Astrocyte (in vitro differentiated cells and primary cell): ENCODE data around the gene AKAP13. TPM values are rescaled to one million over a fixed set of nuclear protein-coding genes. Genes with fewer than 3 reads are reported as not detected.
A peak's percentile ranks its signal among the peaks of the same experiment; 100 is the strongest.

ENCODE experiments used
- DNase-seq: peaks from one replicate; pipeline ENCODE4 v3.0.0-alpha.2; 2010; ENCODE audit warnings: low read depth
- FAIRE-seq: peaks from 2 replicates; lab custom pipeline; 2011; peaks lifted over from hg19 to GRCh38; lab: Jason Lieb, UNC
- H2AFZ ChIP-seq: 2 replicates; pipeline ENCODE4 v1.6.0; 2012; ENCODE audit warnings: low read depth, low read length, inconsistent platforms
- H3K27ac ChIP-seq: 2 replicates; pipeline ENCODE4 v1.5.1; 2011; ENCODE audit warnings: low read depth, low read length, inconsistent platforms
- H3K27me3 ChIP-seq: 2 replicates; pipeline ENCODE4 v1.6.0; 2011; ENCODE audit warnings: low read length, inconsistent platforms; ENCODE audit not compliant: insufficient read depth
- H3K36me3 ChIP-seq: 2 replicates; pipeline ENCODE4 v1.5.1; 2011; ENCODE audit warnings: low read length, inconsistent platforms; ENCODE audit not compliant: insufficient read depth
- H3K4me1 ChIP-seq: 2 replicates; pipeline ENCODE4 v1.5.1; 2011; ENCODE audit warnings: low read length, inconsistent platforms; ENCODE audit not compliant: insufficient read depth
- H3K4me2 ChIP-seq: 2 replicates; pipeline ENCODE4 v1.6.0; 2012; ENCODE audit warnings: low read length, inconsistent platforms
- H3K4me3 ChIP-seq: 2 replicates; pipeline ENCODE4 v1.5.1; 2011; ENCODE audit warnings: low read depth, mild to moderate bottlenecking, low read length, inconsistent platforms; ENCODE audit not compliant: insufficient read depth
- H3K79me2 ChIP-seq: 2 replicates; pipeline ENCODE4 v1.6.0; 2012; ENCODE audit warnings: mild to moderate bottlenecking, low read length, inconsistent platforms; ENCODE audit not compliant: insufficient read depth
- H3K9ac ChIP-seq: 2 replicates; pipeline ENCODE4 v1.6.0; 2012; ENCODE audit warnings: mild to moderate bottlenecking, low read length, inconsistent platforms
- H3K9me3 ChIP-seq: 2 replicates; pipeline ENCODE4 v1.5.1; 2012; ENCODE audit warnings: low read depth, mild to moderate bottlenecking, low read length, inconsistent platforms; ENCODE audit not compliant: insufficient read depth
- H4K20me1 ChIP-seq: 2 replicates; pipeline ENCODE4 v1.6.0; 2012; ENCODE audit warnings: low read length, inconsistent platforms; ENCODE audit not compliant: insufficient read depth
- H3K27ac Mint-ChIP-seq: one replicate; pipeline ENCODE4 v1.8.0; 2021; ENCODE audit warnings: mild to moderate bottlenecking, mixed read lengths; ENCODE audit not compliant: unreplicated experiment
- H3K27me3 Mint-ChIP-seq: one replicate; pipeline ENCODE4 v1.8.0; 2021; ENCODE audit warnings: low read depth, mixed read lengths; ENCODE audit not compliant: unreplicated experiment
- H3K36me3 Mint-ChIP-seq: one replicate; pipeline ENCODE4 v1.8.0; 2021; ENCODE audit warnings: low read depth, mixed read lengths; ENCODE audit not compliant: unreplicated experiment
- H3K4me1 Mint-ChIP-seq: one replicate; pipeline ENCODE4 v1.8.0; 2021; ENCODE audit warnings: low read depth, mixed read lengths; ENCODE audit not compliant: unreplicated experiment
- H3K4me3 Mint-ChIP-seq: one replicate; pipeline ENCODE4 v1.8.0; 2021; ENCODE audit warnings: mild to moderate bottlenecking, moderate library complexity, mixed read lengths; ENCODE audit not compliant: unreplicated experiment
- H3K9me3 Mint-ChIP-seq: one replicate; pipeline ENCODE4 v1.8.0; 2021; ENCODE audit warnings: mild to moderate bottlenecking, mixed read lengths; ENCODE audit not compliant: unreplicated experiment
- CTCF ChIP-seq: IDR thresholded peaks from 2 replicates; pipeline ENCODE4 v1.5.1; 2011; ENCODE audit warnings: low read depth, mild to moderate bottlenecking, inconsistent platforms, low read length, moderate library complexity; ENCODE audit not compliant: insufficient read depth
- EZH2 ChIP-seq: IDR thresholded peaks from 2 replicates; pipeline ENCODE4 v1.6.1; 2012; ENCODE audit warnings: mild to moderate bottlenecking, low read length, inconsistent platforms; ENCODE audit not compliant: insufficient read depth
- total RNA-seq: library from RNA; stranded (reverse); gene quantifications from 2 replicates; pipeline ENCODE4 v1.2.1, GENCODE V29; 2021

AKAP13 gene
- total RNA-seq, 1 donor from 2014 or later: 98.2 TPM

GRCh38 chr15:85587707-85588411 is 207.5 kb downstream of the AKAP13 start:
- Histone ChIP-seq H3K27me3 (no peaks in the 10 kb centered on the region), H3K4me2 (peak overlapping the region; percentile 49), H3K27ac (peak overlapping the region; percentile 69), H3K4me3 (no peak overlapping the region), H3K36me3 (no peaks in the 10 kb centered on the region), H3K4me1 (peaks cover 31% of the 10 kb centered on the region), H4K20me1 (peaks cover 28% of the 10 kb centered on the region), H3K9me3 (no peaks in the 10 kb centered on the region), H3K9ac (peak overlapping the region; percentile 34), H3K79me2 (peaks cover 38% of the 10 kb centered on the region), H2AFZ (no peak overlapping the region)
- no peaks in the 10 kb centered on the region for H3K27me3 Mint-ChIP-seq
- no peak overlapping the region for H3K4me3 Mint-ChIP-seq
- peak; percentile 20 for FAIRE-seq
- H3K27ac Mint-ChIP-seq: peak overlapping the region; percentile 16
- peak; percentile 86 for DNase-seq
- no peaks in the 10 kb centered on the region for H3K9me3 Mint-ChIP-seq
- no peak for TF ChIP-seq CTCF
- no peak for TF ChIP-seq EZH2
- peaks cover 50% of the 10 kb centered on the region for H3K4me1 Mint-ChIP-seq
- peaks cover 10% of the 10 kb centered on the region for H3K36me3 Mint-ChIP-seq

- no peaks in the 10 kb centered on the region for H3K27me3 ChIP-seq
- TF ChIP-seq CTCF: no peak
- H4K20me1 ChIP-seq: peaks cover 20% of the 10 kb centered on the region
- peaks cover 37% of the 10 kb centered on the region for H3K79me2 ChIP-seq
- H3K27ac ChIP-seq: peak overlapping the region; percentile 69
- H2AFZ ChIP-seq: no peak overlapping the region
- peaks cover 47% of the 10 kb centered on the region for H3K4me1 Mint-ChIP-seq
- H3K4me2 ChIP-seq: peak overlapping the region; percentile 49
- no peak overlapping the region for H3K4me3 Mint-ChIP-seq
- no peak overlapping the region for H3K4me3 ChIP-seq
- peak overlapping the region; percentile 16 for H3K27ac Mint-ChIP-seq
- FAIRE-seq (no peak), DNase-seq (peak; percentile 73)
- H3K36me3 Mint-ChIP-seq: peaks cover 5% of the 10 kb centered on the region
- no peaks in the 10 kb centered on the region for H3K9me3 ChIP-seq
- H3K36me3 ChIP-seq: no peaks in the 10 kb centered on the region
- H3K9ac ChIP-seq: peak overlapping the region; percentile 34
- H3K27me3 Mint-ChIP-seq: no peaks in the 10 kb centered on the region
- no peaks in the 10 kb centered on the region for H3K9me3 Mint-ChIP-seq
- H3K4me1 ChIP-seq: peaks cover 31% of the 10 kb centered on the region
Measured at GRCh38 chr15:85588677-85589076, 208.3 kb downstream of the AKAP13 start.

GRCh38 chr15:85589851-85590250 is 209.4 kb downstream of the AKAP13 start:
- Mint-ChIP-seq H3K36me3 (peaks cover 5% of the 10 kb centered on the region), H3K4me3 (no peak overlapping the region), H3K27ac (peak overlapping the region; percentile 78), H3K9me3 (no peaks in the 10 kb centered on the region), H3K27me3 (no peaks in the 10 kb centered on the region), H3K4me1 (peaks cover 39% of the 10 kb centered on the region)
- Histone ChIP-seq H4K20me1 (peaks cover 10% of the 10 kb centered on the region), H3K36me3 (no peaks in the 10 kb centered on the region), H3K4me1 (peaks cover 25% of the 10 kb centered on the region), H3K4me2 (no peak overlapping the region), H3K4me3 (no peak overlapping the region), H3K27me3 (no peaks in the 10 kb centered on the region), H3K9me3 (no peaks in the 10 kb centered on the region), H2AFZ (no peak overlapping the region), H3K79me2 (peaks cover 25% of the 10 kb centered on the region), H3K27ac (no peak overlapping the region), H3K9ac (no peak overlapping the region)
- FAIRE-seq: peak; percentile 5
- peak; percentile 70 for DNase-seq
- no peak for TF ChIP-seq CTCF
- TF ChIP-seq EZH2: no peak
